H9 (cell line): ENCODE data around the gene SLC7A6. TPM values are rescaled to one million over a fixed set of nuclear protein-coding genes. Genes with fewer than 3 reads are reported as not detected.

Experiments used
- DNase-seq: peaks from one replicate; pipeline ENCODE4 v3.0.0-alpha.2; 2017
- H2AFZ ChIP-seq: one replicate; pipeline ENCODE4 v1.6.1; 2013; ENCODE audit warnings: mild to moderate bottlenecking, low read length, control low read depth, moderate library complexity
- H2AK5ac ChIP-seq: 2 replicates; pipeline ENCODE4 v1.6.1; 2013; ENCODE audit warnings: low read length, control low read depth, mixed read lengths; ENCODE audit not compliant: insufficient read length
- H2BK120ac ChIP-seq: one replicate; pipeline ENCODE4 v1.6.1; 2013; ENCODE audit warnings: low read depth, mild to moderate bottlenecking, low read length, control low read depth, inconsistent platforms; ENCODE audit not compliant: poor library complexity, severe bottlenecking
- H2BK12ac ChIP-seq: 2 replicates; pipeline ENCODE4 v1.6.1; 2013; ENCODE audit warnings: low read length, control low read depth, mixed read lengths, low read depth; ENCODE audit not compliant: insufficient read length
- H2BK15ac ChIP-seq: 2 replicates; pipeline ENCODE4 v1.6.1; 2013; ENCODE audit warnings: low read depth, low read length, control low read depth
- H2BK20ac ChIP-seq: one replicate; pipeline ENCODE4 v1.6.1; 2013; ENCODE audit warnings: low read depth, mild to moderate bottlenecking, low read length, control low read depth, inconsistent platforms; ENCODE audit not compliant: poor library complexity, severe bottlenecking
- H2BK5ac ChIP-seq: 2 replicates; pipeline ENCODE4 v1.6.1; 2013; ENCODE audit warnings: low read length, control low read depth, mixed read lengths; ENCODE audit not compliant: insufficient read length
- H3K14ac ChIP-seq: 2 replicates; pipeline ENCODE4 v1.6.1; 2013; ENCODE audit warnings: low read length, control low read depth; ENCODE audit not compliant: insufficient read depth
- H3K18ac ChIP-seq: 2 replicates; pipeline ENCODE4 v1.6.1; 2013; ENCODE audit warnings: low read depth, mild to moderate bottlenecking, mixed read lengths, low read length, control low read depth; ENCODE audit not compliant: insufficient read length
- H3K23ac ChIP-seq: 2 replicates; pipeline ENCODE4 v1.6.1; 2013; ENCODE audit warnings: low read length, control low read depth, mixed read lengths, low read depth; ENCODE audit not compliant: insufficient read length
- H3K23me2 ChIP-seq: 2 replicates; pipeline ENCODE4 v1.6.1; 2013; ENCODE audit warnings: low read depth, mild to moderate bottlenecking, mixed read lengths, low read length, control low read depth; ENCODE audit not compliant: insufficient read length, poor library complexity, severe bottlenecking
- H3K27ac ChIP-seq: 2 replicates; pipeline ENCODE4 v1.5.1; 2013; ENCODE audit warnings: low read length, control low read depth, mixed read lengths, low read depth; ENCODE audit not compliant: insufficient read length
- H3K27me3 ChIP-seq: 2 replicates; pipeline ENCODE4 v1.6.1; 2013; ENCODE audit warnings: low read length, control low read depth, inconsistent platforms; ENCODE audit not compliant: insufficient read depth
- H3K4ac ChIP-seq: 2 replicates; pipeline ENCODE4 v1.6.1; 2013; ENCODE audit warnings: low read depth, mild to moderate bottlenecking, control low read depth, inconsistent platforms, low read length, moderate library complexity
- H3K4me1 ChIP-seq: 2 replicates; pipeline ENCODE4 v1.6.1; 2013; ENCODE audit warnings: low read length, control low read depth, inconsistent platforms; ENCODE audit not compliant: insufficient read depth
- H3K4me2 ChIP-seq: 2 replicates; pipeline ENCODE4 v1.6.1; 2013; ENCODE audit warnings: low read length, control low read depth, mixed read lengths; ENCODE audit not compliant: insufficient read length, insufficient read depth
- H3K56ac ChIP-seq: 2 replicates; pipeline ENCODE4 v1.6.1; 2013; ENCODE audit warnings: low read depth, mild to moderate bottlenecking, mixed read lengths, low read length, control low read depth; ENCODE audit not compliant: insufficient read length
- H3K79me1 ChIP-seq: 2 replicates; pipeline ENCODE4 v1.6.1; 2013; ENCODE audit warnings: low read depth, mild to moderate bottlenecking, moderate library complexity, low read length, control low read depth, inconsistent platforms; ENCODE audit not compliant: insufficient read depth, poor library complexity, severe bottlenecking
- H3K79me2 ChIP-seq: 2 replicates; pipeline ENCODE4 v1.6.1; 2013; ENCODE audit warnings: low read length, control low read depth, inconsistent platforms; ENCODE audit not compliant: insufficient read depth
- H3K9ac ChIP-seq: 2 replicates; pipeline ENCODE4 v1.6.1; 2013; ENCODE audit warnings: low read length, control low read depth, mixed read lengths; ENCODE audit not compliant: insufficient read length; ENCODE audit errors: extremely low read depth
- H3K9me3 ChIP-seq: one replicate; pipeline ENCODE4 v1.6.1; 2013; ENCODE audit warnings: low read depth, low read length, inconsistent platforms; ENCODE audit not compliant: control insufficient read depth
- H3T11ph ChIP-seq: one replicate; pipeline ENCODE4 v1.6.1; 2013; ENCODE audit warnings: mild to moderate bottlenecking, low read length, control low read depth, inconsistent platforms
- H4K20me1 ChIP-seq: one replicate; pipeline ENCODE4 v1.6.1; 2013; ENCODE audit not compliant: control insufficient read depth, insufficient read length, insufficient read depth
- H4K5ac ChIP-seq: 2 replicates; pipeline ENCODE4 v1.6.1; 2013; ENCODE audit warnings: low read depth, mild to moderate bottlenecking, mixed read lengths, low read length, control low read depth; ENCODE audit not compliant: insufficient read length
- H4K8ac ChIP-seq: replicated peaks from 2 replicates; pipeline ENCODE4 v1.6.1; 2013; ENCODE audit warnings: low read length, control low read depth, mixed read lengths, low read depth; ENCODE audit not compliant: insufficient read length
- H4K91ac ChIP-seq: 2 replicates; pipeline ENCODE4 v1.6.1; 2013; ENCODE audit warnings: low read depth, mild to moderate bottlenecking, moderate library complexity, mixed read lengths, low read length, control low read depth; ENCODE audit not compliant: insufficient read length
- H3K27ac Mint-ChIP-seq, 3 experiments: 2 replicates in 2 of 3; 3 replicates in 1 of 3; pipeline ENCODE4 v1.8.0; 2020 to 2021; ENCODE audit warnings: mixed read lengths in 3 of 3, mild to moderate bottlenecking in 1 of 3, moderate library complexity in 1 of 3
- H3K27me3 Mint-ChIP-seq: 2 replicates; pipeline ENCODE4 v1.8.0; 2021; ENCODE audit warnings: low read depth, mild to moderate bottlenecking, moderate library complexity, mixed read lengths
- H3K36me3 Mint-ChIP-seq, 3 experiments: 2 replicates in 2 of 3; 3 replicates in 1 of 3; pipeline ENCODE4 v1.8.0; 2020 to 2021; ENCODE audit warnings: low read depth in 3 of 3, mixed read lengths in 3 of 3; ENCODE audit not compliant: insufficient read depth in 1 of 3
- H3K4me1 Mint-ChIP-seq, 2 experiments: 2 replicates each; pipeline ENCODE4 v1.8.0; 2020; ENCODE audit warnings: mixed read lengths in 2 of 2
- H3K4me3 Mint-ChIP-seq, 2 experiments: 2 replicates in 1 of 2; 3 replicates in 1 of 2; pipeline ENCODE4 v1.8.0; 2020 to 2021; ENCODE audit warnings: mild to moderate bottlenecking in 2 of 2, mixed read lengths in 2 of 2, moderate library complexity in 1 of 2
- H3K9me3 Mint-ChIP-seq, 2 experiments: 2 replicates in 1 of 2; 3 replicates in 1 of 2; pipeline ENCODE4 v1.8.0; 2020; ENCODE audit warnings: mild to moderate bottlenecking in 2 of 2, mixed read lengths in 2 of 2, moderate library complexity in 1 of 2
- WGBS: extraction: QIAGEN DNeasy Blood & Tissue Kit; methylation state at CpG from one replicate; pipeline ENCODE4 v1.1.7; 2013; ENCODE audit warnings: missing lambda C conversion rate, low lambda C conversion rate, mixed read lengths; ENCODE audit not compliant: insufficient read length; ENCODE audit errors: extremely low coverage; 5-methylcytosine and 5-hydroxymethylcytosine counted together
- total RNA-seq: library from RNA; stranded (reverse); gene quantifications from 2 replicates; pipeline ENCODE4 v1.2.1, GENCODE V29; 2021
- TF ChIP-seq, protein P1 (sequence below): fragments of 200-600 bp; sonication (generic); conservative IDR thresholded peaks from 3 replicates; pipeline ENCODE4 v1.8.0; 2021; ENCODE audit warnings: antibody characterized with exemption, mild to moderate bottlenecking

SLC7A6 gene
- total RNA-seq, 1 experiment from 2014 or later: 21.1 TPM

DNA sequence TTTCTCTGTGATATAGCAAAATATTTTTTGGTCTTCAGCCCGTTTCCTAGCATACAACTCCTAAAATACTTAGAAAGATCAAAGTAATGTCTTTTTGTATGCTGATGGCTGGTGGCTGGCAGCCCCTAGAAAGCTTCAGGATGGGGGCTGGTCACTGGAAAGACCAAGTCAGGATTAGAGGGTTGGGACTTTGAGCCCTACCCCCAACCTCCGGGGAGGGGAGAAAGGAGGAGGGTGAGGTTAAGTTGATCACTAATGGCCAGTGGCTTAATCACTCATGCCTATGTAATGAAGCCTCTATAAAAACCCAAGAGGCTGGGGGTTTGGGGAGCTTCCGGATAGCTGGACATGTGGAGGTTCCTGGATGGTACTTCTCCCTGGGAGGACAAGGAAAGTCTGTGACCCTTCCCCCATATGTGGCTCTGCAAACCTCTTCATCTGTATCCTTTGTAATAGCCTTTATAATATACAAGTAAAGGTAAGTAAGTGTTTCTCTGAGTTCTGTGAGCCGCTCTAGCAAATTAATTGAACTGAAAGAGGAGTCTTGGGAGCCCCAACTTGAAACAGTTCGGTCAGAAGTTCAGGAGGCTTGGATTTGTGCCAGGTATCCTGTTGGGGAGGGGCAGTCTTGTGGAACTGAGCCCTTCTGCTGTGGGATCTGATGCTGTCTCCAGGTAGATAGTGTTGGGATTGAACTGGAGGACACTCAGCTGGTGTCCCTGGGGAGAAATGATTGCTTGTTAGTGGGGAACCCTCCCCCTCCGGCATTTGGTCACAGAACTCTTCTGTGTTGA is 3.5 kb downstream of the SLC7A6 start:
- no peaks in the 10 kb centered on the region for H3K9me3 Mint-ChIP-seq
- Histone ChIP-seq H3K27ac (no peak overlapping the region), H3K27me3 (no peaks in the 10 kb centered on the region), H3K79me2 (peaks cover 1% of the 10 kb centered on the region; the same call in 1 of the 2 replicates), H4K8ac (no peak overlapping the region), H2BK12ac (no peak overlapping the region), H4K91ac (no peak overlapping the region), H3K9ac (no peak overlapping the region), H3T11ph (no peak overlapping the region), H3K56ac (no peak overlapping the region), H4K20me1 (no peaks in the 10 kb centered on the region), H2BK120ac (no peak overlapping the region), H4K5ac (no peak overlapping the region), H3K23me2 (peaks cover 8% of the 10 kb centered on the region), H2BK20ac (no peak overlapping the region), H2BK5ac (no peak overlapping the region), H3K4ac (no peak overlapping the region), H3K4me1 (peaks cover 6% of the 10 kb centered on the region; the same call in 1 of the 2 replicates), H3K4me2 (no peak overlapping the region), H2AFZ (no peak overlapping the region), H2AK5ac (no peak overlapping the region), H3K14ac (no peak overlapping the region), H3K18ac (no peak overlapping the region), H3K9me3 (no peaks in the 10 kb centered on the region), H3K79me1 (peaks cover 3% of the 10 kb centered on the region), H3K23ac (no peak overlapping the region), H2BK15ac (no peak overlapping the region)
- H3K27ac Mint-ChIP-seq: peak overlapping the region; percentile 22 to 62 (median 61); a peak in 3 of 7 replicates
- peaks cover 26 to 31% of the 10 kb centered on the region in 2 experiments for H3K4me1 Mint-ChIP-seq
- peak overlapping the region in 1 of 2 experiments; percentile 75; a peak in 3 of 5 replicates for H3K4me3 Mint-ChIP-seq
- peaks cover 0 to 6% (median 2%) of the 10 kb centered on the region in 3 experiments; a peak in 4 of 7 replicates for H3K36me3 Mint-ChIP-seq
- H3K27me3 Mint-ChIP-seq: peaks cover 12% of the 10 kb centered on the region
- DNase-seq: peak; percentile 71
- TF ChIP-seq, protein P1, sequence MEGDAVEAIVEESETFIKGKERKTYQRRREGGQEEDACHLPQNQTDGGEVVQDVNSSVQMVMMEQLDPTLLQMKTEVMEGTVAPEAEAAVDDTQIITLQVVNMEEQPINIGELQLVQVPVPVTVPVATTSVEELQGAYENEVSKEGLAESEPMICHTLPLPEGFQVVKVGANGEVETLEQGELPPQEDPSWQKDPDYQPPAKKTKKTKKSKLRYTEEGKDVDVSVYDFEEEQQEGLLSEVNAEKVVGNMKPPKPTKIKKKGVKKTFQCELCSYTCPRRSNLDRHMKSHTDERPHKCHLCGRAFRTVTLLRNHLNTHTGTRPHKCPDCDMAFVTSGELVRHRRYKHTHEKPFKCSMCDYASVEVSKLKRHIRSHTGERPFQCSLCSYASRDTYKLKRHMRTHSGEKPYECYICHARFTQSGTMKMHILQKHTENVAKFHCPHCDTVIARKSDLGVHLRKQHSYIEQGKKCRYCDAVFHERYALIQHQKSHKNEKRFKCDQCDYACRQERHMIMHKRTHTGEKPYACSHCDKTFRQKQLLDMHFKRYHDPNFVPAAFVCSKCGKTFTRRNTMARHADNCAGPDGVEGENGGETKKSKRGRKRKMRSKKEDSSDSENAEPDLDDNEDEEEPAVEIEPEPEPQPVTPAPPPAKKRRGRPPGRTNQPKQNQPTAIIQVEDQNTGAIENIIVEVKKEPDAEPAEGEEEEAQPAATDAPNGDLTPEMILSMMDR: no peak
- no CpG with 5 or more reads among the region's 6 CpGs for WGBS
